GM21526 (cell line): ENCODE data around the gene KDM5B.
"Not testable (repeated sequence)": the region's sequence is repeated elsewhere in the genome, so short reads cannot be mapped to it uniquely, and the experiment has no call there.

Experiments
- ATAC-seq: cut with Tn5 transposase; IDR thresholded peaks from one replicate; pipeline ENCODE4 v1.9.1; 2021; ENCODE audit warnings: moderate library complexity; ENCODE audit not compliant: unreplicated experiment, low FRiP score

The KDM5B gene

GRCh38 chr1:202807926-202808757, at the start of gene KDM5B:
Gene KDM5B, minus strand, starts transcription at chr1:202808421. Its CDS starts 116 bp downstream, at chr1:202808305.
- no peak for ATAC-seq

GRCh38 chr1:202857136-202857610, 49.0 kb upstream of the KDM5B start:
- no peak for ATAC-seq

- no peak for ATAC-seq
These were observed 47.8 kb upstream of the KDM5B start for GRCh38 chr1:202856014-202856413.

- no peak for ATAC-seq
These were observed 46.6 kb upstream of the KDM5B start for GRCh38 chr1:202854787-202855186.

DNA sequence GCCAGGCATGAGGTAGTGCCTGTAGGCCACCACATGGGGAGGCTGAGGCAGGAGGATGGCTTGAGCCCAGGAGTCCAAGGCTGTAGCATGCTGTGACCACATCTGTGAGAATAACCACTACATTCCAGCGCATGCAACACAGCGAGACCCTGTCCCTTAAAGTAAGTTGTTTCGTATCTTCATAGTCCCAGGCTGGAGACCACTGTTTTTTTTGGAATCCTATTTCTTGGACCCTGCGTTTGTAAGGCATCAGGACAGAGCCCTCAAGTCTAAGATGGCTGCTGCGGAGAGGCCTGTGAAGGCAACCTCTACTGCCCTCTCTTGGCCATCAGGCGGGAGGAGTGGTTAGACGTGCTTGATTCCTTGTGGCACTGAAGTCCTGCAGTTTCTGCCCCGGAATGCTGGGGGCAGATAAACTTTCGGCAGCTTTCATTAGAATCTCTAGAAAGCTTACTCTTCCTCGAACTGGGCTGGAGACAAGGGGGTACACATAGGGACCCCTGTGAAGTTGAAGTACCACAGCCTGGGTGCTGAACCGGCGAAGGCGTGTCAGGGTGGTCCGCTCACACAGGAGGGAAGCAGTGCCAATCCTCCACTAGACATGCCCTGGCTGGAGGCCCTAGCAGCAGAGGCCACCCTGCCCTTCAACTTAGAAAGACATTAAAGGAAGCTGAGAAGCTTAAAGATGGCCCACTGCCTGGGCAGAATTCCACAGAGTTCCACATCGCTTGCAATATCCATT, 44.1 kb upstream of the KDM5B start:
- no peak for ATAC-seq

GRCh38 chr1:202850593-202851362, 42.6 kb upstream of the KDM5B start:
- no peak for ATAC-seq

GRCh38 chr1:202848191-202848542, 39.9 kb upstream of the KDM5B start:
- ATAC-seq, result peak; percentile 82

GRCh38 chr1:202844935-202845334, 36.7 kb upstream of the KDM5B start:
- no peak for ATAC-seq

GRCh38 chr1:202844259-202844658, 36.0 kb upstream of the KDM5B start:
- no peak for ATAC-seq

DNA sequence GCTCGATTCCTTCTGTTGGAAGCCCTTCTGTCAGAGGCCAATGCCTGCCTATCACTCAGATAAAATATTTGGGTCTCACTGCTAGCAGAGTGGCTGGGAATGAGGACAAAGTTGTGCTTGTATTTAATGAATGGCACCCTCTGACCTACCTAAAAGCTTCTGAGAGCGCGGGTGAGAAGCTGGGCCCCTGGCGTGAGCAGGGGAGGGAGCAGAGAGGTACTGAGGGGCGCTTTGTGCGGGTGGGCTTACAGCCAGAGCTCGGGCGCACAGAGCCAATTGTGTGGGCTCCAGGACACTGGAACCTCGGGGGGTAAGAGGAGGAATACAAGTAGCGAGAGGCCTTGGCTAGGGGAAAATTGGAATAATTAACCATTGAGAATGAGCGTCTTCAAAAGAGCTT, 34.9 kb upstream of the KDM5B start:
- ATAC-seq, result no peak

GRCh38 chr1:202837746-202838262, 29.6 kb upstream of the KDM5B start:
- ATAC-seq, result no peak

- no peak for ATAC-seq
These were observed 28.6 kb upstream of the KDM5B start for GRCh38 chr1:202836623-202837403.

- no peak for ATAC-seq
These were observed 27.4 kb upstream of the KDM5B start for GRCh38 chr1:202835548-202836072.

GRCh38 chr1:202834771-202835547, 26.7 kb upstream of the KDM5B start:
- no peak for ATAC-seq

GRCh38 chr1:202831906-202832305, 23.7 kb upstream of the KDM5B start:
- ATAC-seq, result no peak

- not testable (repeated sequence) for ATAC-seq
These were observed 21.0 kb upstream of the KDM5B start for GRCh38 chr1:202829223-202829622.

DNA sequence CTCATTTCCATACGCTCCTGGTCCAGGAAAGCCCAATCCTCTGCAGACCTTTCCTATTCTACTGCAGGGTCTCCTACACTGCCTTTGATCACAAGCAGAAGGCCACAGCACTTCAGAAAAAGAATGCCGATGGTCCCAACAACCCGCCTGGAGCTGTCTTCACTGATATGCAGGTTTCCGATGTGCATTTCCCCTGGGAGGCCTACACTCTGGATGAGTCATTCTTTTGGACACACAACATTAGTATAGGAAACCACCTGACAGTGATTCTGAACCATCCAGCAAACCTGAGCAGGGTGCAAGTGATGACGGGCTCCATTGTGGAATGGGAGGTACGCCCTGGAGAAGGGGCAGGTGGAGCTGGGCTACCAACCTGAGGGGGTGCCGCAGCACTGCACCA, 17.5 kb upstream of the KDM5B start:
- ATAC-seq, result no peak

- no peak for ATAC-seq
These were observed 13.2 kb upstream of the KDM5B start for GRCh38 chr1:202821467-202821866.

- no peak for ATAC-seq
These were observed 10.6 kb upstream of the KDM5B start for GRCh38 chr1:202818819-202819218.
